ENCODE data around the gene RPL22L1.
A peak's percentile ranks its signal among the peaks of the same experiment; 100 is the strongest.

RPL22L1 gene

GRCh38 chr3:170866499-170866898 lies 3.5 kb downstream of the RPL22L1 start:
- Histone ChIP-seq H3K9ac (ENCODE audit: low read depth, low read length) (no peak overlapping the region), H3K4me2 (ENCODE audit: insufficient read depth, low read length) (no peak overlapping the region), H3K27me3 (ENCODE audit: insufficient read depth, low read length, poor library complexity) (no peaks in the 10 kb centered on the region), H2AFZ (ENCODE audit: low read depth, low read length) (no peak overlapping the region), H3K36me3 (ENCODE audit: insufficient read depth, low read length) (peaks cover 40% of the 10 kb centered on the region), H4K20me1 (ENCODE audit: insufficient read depth, low read length) (peaks cover 24% of the 10 kb centered on the region), H3K9me3 (ENCODE audit: insufficient read depth, low read length, severe bottlenecking) (no peaks in the 10 kb centered on the region), H3K27ac (ENCODE audit: low read length) (no peak overlapping the region), H3K4me3 (ENCODE audit: low read depth in 1 of 2, low read length in 2 of 2) (no peak overlapping the region), H3K4me1 (ENCODE audit: insufficient read depth, low read length) (peaks cover 32% of the 10 kb centered on the region), H3K79me2 (ENCODE audit: insufficient read depth, low read length) (peaks cover 29% of the 10 kb centered on the region)
- ATAC-seq (ENCODE audit: insufficient read depth, low read depth) (no peak), DNase-seq (no peak)
- TF ChIP-seq CTCF (IDR thresholded peaks at IDR 0.05; ENCODE audit: borderline replicate concordance, extremely low read depth, low read length, poor library complexity, severe bottlenecking) (no peak), EZH2 (IDR thresholded peaks at IDR 0.05; ENCODE audit: borderline replicate concordance, low read depth, low read length, severe bottlenecking) (no peak)

GRCh38 chr3:170865209-170866094 lies 4.5 kb downstream of the RPL22L1 start:
- H3K36me3 ChIP-seq (ENCODE audit: insufficient read depth, low read length): peaks cover 40% of the 10 kb centered on the region
- TF ChIP-seq EZH2 (IDR thresholded peaks at IDR 0.05; ENCODE audit: borderline replicate concordance, low read depth, low read length, severe bottlenecking) (no peak), CTCF (IDR thresholded peaks at IDR 0.05; ENCODE audit: borderline replicate concordance, extremely low read depth, low read length, poor library complexity, severe bottlenecking) (no peak)

GRCh38 chr3:170864525-170865208 lies 5.3 kb downstream of the RPL22L1 start:
- no peak for DNase-seq
- H3K4me2 ChIP-seq (ENCODE audit: insufficient read depth, low read length): no peak overlapping the region

More at GRCh38 chr3:170865209-170866094, 4.5 kb downstream of the RPL22L1 start:
- Histone ChIP-seq H3K27me3 (ENCODE audit: insufficient read depth, low read length, poor library complexity) (no peaks in the 10 kb centered on the region), H2AFZ (ENCODE audit: low read depth, low read length) (no peak overlapping the region), H3K79me2 (ENCODE audit: insufficient read depth, low read length) (peaks cover 29% of the 10 kb centered on the region), H3K27ac (ENCODE audit: low read length) (no peak overlapping the region), H4K20me1 (ENCODE audit: insufficient read depth, low read length) (peaks cover 24% of the 10 kb centered on the region), H3K4me3 (ENCODE audit: low read depth in 1 of 2, low read length in 2 of 2) (no peak overlapping the region), H3K4me1 (ENCODE audit: insufficient read depth, low read length) (peaks cover 25% of the 10 kb centered on the region), H3K4me2 (ENCODE audit: insufficient read depth, low read length) (no peak overlapping the region), H3K9ac (ENCODE audit: low read depth, low read length) (no peak overlapping the region), H3K9me3 (ENCODE audit: insufficient read depth, low read length, severe bottlenecking) (no peaks in the 10 kb centered on the region)
- ATAC-seq (ENCODE audit: insufficient read depth, low read depth) (no peak), DNase-seq (no peak)

More at GRCh38 chr3:170864525-170865208, 5.3 kb downstream of the RPL22L1 start:
- no peak for TF ChIP-seq CTCF (IDR thresholded peaks at IDR 0.05; ENCODE audit: borderline replicate concordance, extremely low read depth, low read length, poor library complexity, severe bottlenecking)
- no peak for TF ChIP-seq EZH2 (IDR thresholded peaks at IDR 0.05; ENCODE audit: borderline replicate concordance, low read depth, low read length, severe bottlenecking)
- H3K4me1 ChIP-seq (ENCODE audit: insufficient read depth, low read length): peaks cover 23% of the 10 kb centered on the region
- no peak overlapping the region for H2AFZ ChIP-seq (ENCODE audit: low read depth, low read length)
- H3K27me3 ChIP-seq (ENCODE audit: insufficient read depth, low read length, poor library complexity): no peaks in the 10 kb centered on the region
- H3K27ac ChIP-seq (ENCODE audit: low read length): no peak overlapping the region
- no peak overlapping the region for H3K9ac ChIP-seq (ENCODE audit: low read depth, low read length)
- H4K20me1 ChIP-seq (ENCODE audit: insufficient read depth, low read length): peaks cover 24% of the 10 kb centered on the region
- peaks cover 27% of the 10 kb centered on the region for H3K79me2 ChIP-seq (ENCODE audit: insufficient read depth, low read length)
- no peaks in the 10 kb centered on the region for H3K9me3 ChIP-seq (ENCODE audit: insufficient read depth, low read length, severe bottlenecking)
- peaks cover 40% of the 10 kb centered on the region for H3K36me3 ChIP-seq (ENCODE audit: insufficient read depth, low read length)
- no peak overlapping the region for H3K4me3 ChIP-seq (ENCODE audit: low read depth in 1 of 2, low read length in 2 of 2)
- peak; percentile 20 for ATAC-seq (ENCODE audit: insufficient read depth, low read depth)

Data from DND-41 (cell line).